ENCODE measurements around the gene KCNJ4. TPM values are rescaled to one million over a fixed set of nuclear protein-coding genes. Genes with fewer than 3 reads are reported as not detected.
A peak's percentile ranks its signal among the peaks of the same experiment; 100 is the strongest.
"Not testable (repeated sequence)": the region's sequence is repeated elsewhere in the genome, so short reads cannot be mapped to it uniquely, and the experiment has no call there.

KCNJ4 gene
- total RNA-seq, 4 donors from 2014 or later = not detected

GRCh38 chr22:38401336-38402084 lies 53.5 kb downstream of the KCNJ4 start:
- TF ChIP-seq CTCF (IDR thresholded peaks at IDR 0.05) = no peak
- TF ChIP-seq POLR2A (IDR thresholded peaks at IDR 0.05) = no peak
- DNase-seq = no peak

GRCh38 chr22:38400256-38400655 lies 54.7 kb downstream of the KCNJ4 start:
- H3K36me3 ChIP-seq, H3K27me3 ChIP-seq, H3K9me3 ChIP-seq, H3K4me3 ChIP-seq, DNase-seq, H3K27ac ChIP-seq: not testable (repeated sequence)
- peaks cover 0 to 17% (median 7%) of the 10 kb centered on the region in 4 donors for H3K4me1 ChIP-seq

More at GRCh38 chr22:38401336-38402084, 53.5 kb downstream of the KCNJ4 start:
- H3K4me1 ChIP-seq = peaks cover 0 to 10% (median 3%) of the 10 kb centered on the region in 4 donors
- H3K36me3 ChIP-seq = no peaks in the 10 kb centered on the region
- no peaks in the 10 kb centered on the region for H3K9me3 ChIP-seq
- H3K4me3 ChIP-seq = no peak overlapping the region
- H3K27me3 ChIP-seq = no peaks in the 10 kb centered on the region
- H3K27ac ChIP-seq = no peak overlapping the region

GRCh38 chr22:38398609-38399461 lies 56.2 kb downstream of the KCNJ4 start:
- Histone ChIP-seq H3K36me3 (no peaks in the 10 kb centered on the region), H3K27ac (peak overlapping the region; percentile 90 to 98 (median 94)), H3K4me1 (peaks cover 0 to 17% (median 8%) of the 10 kb centered on the region in 4 donors), H3K4me3 (peak overlapping the region; percentile 71 to 96 (median 90)), H3K27me3 (no peaks in the 10 kb centered on the region), H3K9me3 (no peaks in the 10 kb centered on the region)
- DNase-seq = peak; percentile 88 to 93 (median 91)
- TF ChIP-seq CTCF (IDR thresholded peaks at IDR 0.05) (no peak), POLR2A (IDR thresholded peaks at IDR 0.05) (peak; percentile 75 to 88)

GRCh38 chr22:38398181-38398608 lies 56.8 kb downstream of the KCNJ4 start:
- Histone ChIP-seq H3K27ac (peak overlapping the region; percentile 90 to 98 (median 94)), H3K4me1 (peaks cover 0 to 17% (median 8%) of the 10 kb centered on the region in 4 donors), H3K4me3 (peak overlapping the region; percentile 71 to 96 (median 90))
- DNase-seq = peak; percentile 57 to 80 (median 79)
- not testable (repeated sequence) for H3K9me3 ChIP-seq, H3K27me3 ChIP-seq, H3K36me3 ChIP-seq

GRCh38 chr22:38397189-38398085 lies 57.6 kb downstream of the KCNJ4 start:
- no peaks in the 10 kb centered on the region for H3K9me3 ChIP-seq
- no peaks in the 10 kb centered on the region for H3K36me3 ChIP-seq
- H3K4me3 ChIP-seq = peak overlapping the region; percentile 71 to 96 (median 90)
- TF ChIP-seq POLR2A (IDR thresholded peaks at IDR 0.05) = no peak
- TF ChIP-seq CTCF (IDR thresholded peaks at IDR 0.05) = no peak
- no peaks in the 10 kb centered on the region for H3K27me3 ChIP-seq
- H3K27ac ChIP-seq = peak overlapping the region; percentile 90 to 98 (median 94)
- peaks cover 0 to 21% (median 8%) of the 10 kb centered on the region in 4 donors for H3K4me1 ChIP-seq
- DNase-seq = peak; percentile 42 to 67 (median 56)

- not testable (repeated sequence) for DNase-seq, H3K9me3 ChIP-seq, H3K27me3 ChIP-seq, H3K36me3 ChIP-seq
- Histone ChIP-seq H3K4me3 (peak overlapping the region in 3 of 4 donors; percentile 71 to 96 (median 86)), H3K4me1 (peaks cover 0 to 21% (median 8%) of the 10 kb centered on the region in 4 donors), H3K27ac (peak overlapping the region in 3 of 4 donors; percentile 94 to 98 (median 95))
Measured at GRCh38 chr22:38396440-38397069, 58.4 kb downstream of the KCNJ4 start.

GRCh38 chr22:38395944-38396343 lies 59.1 kb downstream of the KCNJ4 start:
- H3K4me3 ChIP-seq, DNase-seq, H3K9me3 ChIP-seq, H3K27me3 ChIP-seq, H3K36me3 ChIP-seq: not testable (repeated sequence)
- Histone ChIP-seq H3K27ac (peak overlapping the region in 2 of 4 donors; percentile 95 to 98), H3K4me1 (peaks cover 0 to 21% (median 8%) of the 10 kb centered on the region in 4 donors)

- not testable (repeated sequence) for H3K27me3 ChIP-seq, DNase-seq, H3K9me3 ChIP-seq, H3K4me3 ChIP-seq, H3K36me3 ChIP-seq
- H3K27ac ChIP-seq = peak overlapping the region in 3 of 4 donors; percentile 30 to 98 (median 95)
- H3K4me1 ChIP-seq = peaks cover 0 to 21% (median 8%) of the 10 kb centered on the region in 4 donors
Measured at GRCh38 chr22:38394929-38395624, 59.9 kb downstream of the KCNJ4 start.

- H3K4me3 ChIP-seq, H3K27me3 ChIP-seq, H3K27ac ChIP-seq, H3K36me3 ChIP-seq, DNase-seq, H3K4me1 ChIP-seq, H3K9me3 ChIP-seq: not testable (repeated sequence)
Measured at GRCh38 chr22:38389428-38389818, 65.6 kb downstream of the KCNJ4 start.

All from Peyer's patch (tissue), 4 donors.